Mucosa of descending colon (tissue), 3 donors: ENCODE results near the gene DUSP21. TPM values are rescaled to one million over a fixed set of nuclear protein-coding genes. Genes with fewer than 3 reads are reported as not detected.

Experiments
- ATAC-seq: fragments of 200-7000 bp; cut with Tn5 transposase; one replicate; pipeline ENCODE4 v1.9.1; 2020; ENCODE audit warnings: mild to moderate bottlenecking, moderate library complexity
- DNase-seq, 3 donors: peaks; one replicate each; pipeline ENCODE4 v3.0.0-alpha.2; 2020
- H3K36me3 ChIP-seq: fragments of 200-600 bp; one replicate; pipeline ENCODE4 v1.8.0; 2021; ENCODE audit warnings: low read depth, mild to moderate bottlenecking
- H3K4me1 ChIP-seq: fragments of 200-600 bp; one replicate; pipeline ENCODE4 v1.8.0; 2021; ENCODE audit warnings: low read depth, mild to moderate bottlenecking
- H3K4me3 ChIP-seq: fragments of 200-600 bp; one replicate; pipeline ENCODE4 v1.8.0; 2021; ENCODE audit warnings: mild to moderate bottlenecking
- H3K9me3 ChIP-seq: fragments of 200-600 bp; one replicate; pipeline ENCODE4 v1.8.0; 2021; ENCODE audit warnings: mild to moderate bottlenecking
- CTCF ChIP-seq: fragments of 200-600 bp; IDR thresholded peaks from one replicate; pipeline ENCODE4 v1.8.0; 2022; ENCODE audit warnings: antibody characterized with exemption, mild to moderate bottlenecking
- intact Hi-C, 2 donors: fragments of 100-400 bp; cut with DNase I in 1 of 2; cut with micrococcal nuclease in 1 of 2; formaldehyde crosslinking; loops; one replicate each; pipeline versions ENCODE4 v1.11.0 to v1.11.1; 2022; cut with DNase I, micrococcal nuclease
- total RNA-seq, 3 donors: library from RNA; stranded (reverse); fragmentation: NEBNext Ultra II Directional in 2 of 3; extraction: Animal tissue kit (Norgen Biotek cat#: 25700) in 2 of 3; gene quantifications; one replicate each; pipeline versions ENCODE4 v1.2.1 to v1.2.4, GENCODE V29; 2021 to 2023
- donor health status: DM: no; HTN: no; CAD: no; lungs with moderate emphysema.
- donor health status: DM: no; HTN: no; CAD: no.
- donor health status: DM: no; HTN: yes; CAD: no.

The DUSP21 gene
- total RNA-seq, 3 donors from 2014 or later = not detected

GRCh38 chrX:44873415-44874276 lies 29.8 kb downstream of the DUSP21 start:
- Histone ChIP-seq H3K36me3 (no peaks in the 10 kb centered on the region), H3K4me3 (peak overlapping the region; percentile 65), H3K9me3 (no peaks in the 10 kb centered on the region), H3K4me1 (no peaks in the 10 kb centered on the region)
- peak; percentile 29 for ATAC-seq
- no peak for TF ChIP-seq CTCF
- peak; percentile 48 to 78 (median 59) for DNase-seq
- intact Hi-C loops = no loop called here

GRCh38 chrX:44874420-44875184 lies 30.8 kb downstream of the DUSP21 start:
- peak in 1 of 3 donors; percentile 45 for DNase-seq

GRCh38 chrX:44875185-44875489 lies 31.3 kb downstream of the DUSP21 start:
- Histone ChIP-seq H3K9me3 (no peaks in the 10 kb centered on the region), H3K36me3 (no peaks in the 10 kb centered on the region), H3K4me1 (no peaks in the 10 kb centered on the region), H3K4me3 (no peak overlapping the region)
- ATAC-seq (no peak), DNase-seq (no peak)
- intact Hi-C loops = no loop called here
- no peak for TF ChIP-seq CTCF

More at GRCh38 chrX:44874420-44875184, 30.8 kb downstream of the DUSP21 start:
- no peak for TF ChIP-seq CTCF
- Histone ChIP-seq H3K9me3 (no peaks in the 10 kb centered on the region), H3K4me3 (peak overlapping the region; percentile 65), H3K36me3 (no peaks in the 10 kb centered on the region), H3K4me1 (no peaks in the 10 kb centered on the region)
- ATAC-seq = no peak
- intact Hi-C loops = no loop called here

GRCh38 chrX:44876086-44876485 lies 32.3 kb downstream of the DUSP21 start:
- no peaks in the 10 kb centered on the region for H3K9me3 ChIP-seq
- no peak for DNase-seq
- no peak for ATAC-seq
- no peaks in the 10 kb centered on the region for H3K36me3 ChIP-seq
- no peak for TF ChIP-seq CTCF
- intact Hi-C loops = no loop called here
- H3K4me1 ChIP-seq = no peaks in the 10 kb centered on the region
- no peak overlapping the region for H3K4me3 ChIP-seq

GRCh38 chrX:44876767-44877166 lies 32.9 kb downstream of the DUSP21 start:
- DNase-seq = no peak
- no peak for TF ChIP-seq CTCF
- intact Hi-C loops = no loop called here
- Histone ChIP-seq H3K36me3 (no peaks in the 10 kb centered on the region), H3K4me3 (no peak overlapping the region), H3K9me3 (no peaks in the 10 kb centered on the region), H3K4me1 (no peaks in the 10 kb centered on the region)
- ATAC-seq = no peak
